HG03025 (cell line): ENCODE results near the gene NEK4.

ENCODE experiments used
- ATAC-seq: cut with Tn5 transposase; IDR thresholded peaks from one replicate; pipeline ENCODE4 v1.9.1; 2021; ENCODE audit warnings: mild to moderate bottlenecking, moderate library complexity; ENCODE audit not compliant: unreplicated experiment, low FRiP score

NEK4 gene

DNA sequence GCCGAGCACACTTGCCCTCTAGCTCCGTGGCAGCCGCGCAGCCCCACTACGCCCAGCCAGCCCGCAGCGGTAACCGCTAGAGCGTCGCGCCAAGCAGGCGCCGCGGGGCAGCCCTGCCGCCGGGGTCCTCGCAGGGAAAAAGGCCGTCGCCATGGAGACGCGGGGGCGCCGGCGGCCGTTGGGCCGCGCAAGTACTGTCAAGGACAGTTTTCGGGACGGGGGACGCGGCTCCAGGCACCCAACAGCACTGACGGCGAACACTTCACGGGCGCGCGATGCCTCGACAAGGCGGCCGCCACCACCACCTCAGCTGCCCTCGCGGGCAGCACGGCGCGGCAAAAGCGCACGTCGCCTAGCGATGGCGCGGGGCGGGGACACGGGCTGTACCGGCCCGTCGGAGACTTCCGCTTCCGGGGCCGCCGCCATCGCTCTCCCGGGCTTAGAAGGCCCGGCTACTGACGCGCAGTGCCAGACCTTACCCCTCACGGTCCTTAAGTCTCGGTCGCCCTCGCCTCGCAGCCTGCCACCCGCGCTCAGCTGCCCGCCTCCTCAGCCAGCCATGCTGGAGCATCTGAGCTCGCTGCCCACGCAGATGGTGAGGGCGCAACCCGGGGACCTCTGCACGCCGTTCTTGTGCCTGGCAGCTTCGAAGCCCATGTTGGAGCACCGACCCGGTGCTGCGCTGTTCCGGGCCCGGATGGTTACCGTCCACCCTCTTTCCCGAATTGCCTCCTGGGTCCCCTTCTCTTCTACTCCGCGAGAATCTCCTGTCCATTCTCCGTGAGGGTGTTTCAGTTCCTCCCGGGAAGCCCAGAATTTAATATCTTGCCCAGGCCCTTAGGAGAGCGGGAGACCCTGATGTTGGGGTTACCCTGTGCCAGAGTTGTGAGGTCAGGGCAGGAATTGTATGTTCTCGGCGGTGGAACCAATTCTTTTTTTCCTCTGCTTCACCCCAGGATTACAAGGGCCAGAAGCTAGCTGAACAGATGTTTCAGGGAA is 64.8 kb downstream of the NEK4 start, which contains the start of the genes GLT8D1 and SPCS1:
TSS of gene GLT8D1 (minus strand) at position 104 of the 999 bp plus-strand sequence. CDS start 5,331 bp downstream, outside the sequence.
TSS of gene SPCS1 (plus strand) at position 419 of the 999 bp plus-strand sequence. CDS start at position 560, 141 bp downstream.
- peak; percentile 68 for ATAC-seq

- no peak for ATAC-seq
Observed at GRCh38 chr3:52705438-52705687, 65.4 kb downstream of the NEK4 start.

DNA sequence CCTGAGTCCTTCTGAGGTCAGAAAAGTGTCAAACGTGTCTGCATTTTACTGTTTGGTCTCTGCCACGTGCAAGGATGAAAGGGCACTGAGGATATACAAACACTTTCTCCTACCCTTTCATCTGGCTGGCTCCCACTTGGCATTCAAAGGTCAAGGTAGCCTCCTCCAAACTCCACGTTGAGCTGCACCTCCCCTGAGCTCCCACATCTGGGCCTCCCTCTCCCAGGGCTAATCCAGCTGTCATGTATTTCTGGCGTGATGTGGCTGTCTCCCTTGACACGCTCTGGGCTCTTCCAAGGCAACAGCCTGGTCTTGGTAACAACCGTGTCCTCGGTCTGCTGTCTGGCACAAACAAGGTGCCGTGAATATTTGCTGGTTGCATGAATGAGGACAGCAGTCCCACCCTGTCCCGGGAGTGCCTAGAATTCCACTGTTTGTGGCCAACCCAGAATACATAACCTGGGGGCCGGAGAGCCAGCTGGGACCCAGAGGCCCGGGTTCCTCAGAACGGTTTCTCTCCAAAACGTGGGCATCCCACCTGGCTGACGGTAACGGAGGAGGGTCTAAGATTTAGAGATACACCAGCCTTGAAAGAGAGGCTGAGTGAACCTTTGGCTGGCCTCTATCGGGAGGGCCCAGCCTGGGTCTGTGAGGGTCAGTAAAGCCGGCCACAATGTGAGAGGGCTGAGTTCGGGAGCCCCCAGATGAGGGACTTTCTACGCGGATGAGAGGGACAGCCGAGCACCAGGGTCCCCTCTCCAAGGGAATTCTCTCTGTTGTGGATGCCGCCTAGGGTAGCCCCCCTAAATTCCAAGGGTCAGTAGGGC is 65.9 kb downstream of the NEK4 start:
- ATAC-seq = no peak

- no peak for ATAC-seq
Observed at GRCh38 chr3:52703341-52703740, 67.4 kb downstream of the NEK4 start.

DNA sequence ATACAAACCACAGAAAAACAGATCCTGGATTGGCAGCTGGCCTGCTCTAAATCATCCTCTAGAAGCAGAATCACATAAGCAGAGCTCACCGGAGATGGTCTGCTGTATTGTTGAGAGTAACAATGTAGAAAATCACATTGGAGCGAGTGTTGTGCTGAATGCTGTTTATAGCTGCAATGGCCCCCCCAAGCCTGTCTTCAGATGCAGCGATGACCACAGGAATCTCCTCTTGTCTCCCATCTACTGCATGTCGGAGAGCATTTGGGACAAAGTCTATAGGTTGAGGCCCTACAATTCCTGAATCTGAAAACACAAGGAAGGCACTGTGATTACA is 73.1 kb downstream of the NEK4 start:
- no peak for ATAC-seq

DNA sequence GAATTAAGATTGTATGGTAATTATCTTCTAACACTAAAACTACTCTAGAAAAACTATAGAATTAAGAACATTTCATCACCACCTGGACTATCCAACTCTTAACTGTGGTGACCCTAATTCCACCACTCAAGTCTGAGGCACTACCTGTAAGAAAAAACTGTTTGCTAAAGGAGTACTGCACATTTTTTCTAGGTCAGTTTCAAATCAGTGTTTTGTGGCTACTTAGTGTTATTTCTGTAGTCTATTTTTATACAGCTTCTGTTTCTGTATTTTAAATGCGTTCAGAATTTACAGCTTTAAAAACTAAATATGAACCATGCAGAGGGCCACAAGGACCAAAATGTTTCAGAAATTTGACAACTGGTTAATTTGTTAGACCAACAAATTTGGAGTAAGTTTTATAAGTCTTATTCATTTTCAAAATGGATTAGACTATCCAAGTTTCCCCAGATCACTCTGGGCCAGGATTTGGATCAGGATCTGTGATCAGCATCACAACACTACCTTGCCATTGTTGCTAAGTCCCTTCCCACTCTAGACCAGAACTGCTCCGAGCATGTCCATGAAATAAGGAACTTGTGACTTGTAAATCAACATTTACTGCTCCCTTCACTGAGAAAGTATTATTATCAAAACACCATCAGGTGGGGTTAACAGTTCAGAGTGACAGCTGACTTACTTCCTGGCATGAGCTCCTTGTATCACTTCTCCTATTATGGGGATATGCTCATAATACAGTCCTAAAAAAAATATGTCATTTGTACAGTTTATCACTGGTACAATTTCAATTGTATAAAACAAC is 73.7 kb downstream of the NEK4 start:
- no peak for ATAC-seq

- no peak for ATAC-seq
Observed at GRCh38 chr3:52695798-52696671, 74.7 kb downstream of the NEK4 start.

GRCh38 chr3:52694528-52695189 is 76.1 kb downstream of the NEK4 start:
- no peak for ATAC-seq

DNA sequence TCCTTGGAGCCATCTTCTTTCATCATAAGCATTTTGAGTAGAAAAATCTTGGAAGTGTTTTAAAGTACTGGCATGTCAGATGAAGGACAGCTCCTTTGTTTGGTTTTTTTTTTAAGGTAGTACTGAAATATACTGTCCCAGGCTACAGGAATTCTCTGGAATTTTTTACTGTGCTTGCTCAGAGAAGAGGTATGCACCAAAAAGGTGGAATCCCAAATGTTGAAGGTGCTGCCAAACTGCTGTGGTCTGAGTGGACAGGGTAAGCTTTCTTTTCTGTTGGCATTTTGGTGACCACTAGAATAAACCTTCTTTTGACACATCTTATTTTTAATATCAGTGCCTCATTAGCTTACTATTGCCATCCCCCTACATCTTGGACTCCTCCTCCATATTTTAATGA is 77.7 kb downstream of the NEK4 start:
- ATAC-seq = no peak

- no peak for ATAC-seq
Observed at GRCh38 chr3:52690560-52690959, 80.2 kb downstream of the NEK4 start.

- no peak for ATAC-seq
Observed at GRCh38 chr3:52689151-52689550, 81.6 kb downstream of the NEK4 start.

DNA sequence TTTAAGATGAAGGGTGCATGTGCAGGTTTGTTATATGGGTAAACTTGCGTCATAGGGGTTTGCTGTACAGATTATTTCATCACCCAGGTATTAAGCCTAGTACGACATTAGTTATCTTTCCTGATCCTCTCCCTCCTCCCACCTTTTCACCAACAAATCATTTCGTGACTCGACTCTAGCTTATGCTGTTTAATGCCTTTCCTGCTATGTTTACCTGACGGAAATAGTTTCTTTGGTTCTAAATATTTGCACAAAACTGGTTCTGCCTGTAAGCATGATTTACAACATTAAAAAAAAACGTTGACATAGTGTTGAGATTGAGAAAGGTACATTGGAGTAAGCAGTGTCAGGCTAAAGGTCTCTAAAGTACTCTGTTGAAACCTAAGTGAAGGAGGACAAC is 82.5 kb downstream of the NEK4 start:
- no peak for ATAC-seq

GRCh38 chr3:52685709-52686691 is 84.7 kb downstream of the NEK4 start, which contains the start of the genes GNL3 and PBRM1:
Gene GNL3 (plus strand): TSS chr3:52686032. CDS start chr3:52686093, 61 bp downstream.
Gene PBRM1 (minus strand): TSS chr3:52685913.
- peak; percentile 73 for ATAC-seq

DNA sequence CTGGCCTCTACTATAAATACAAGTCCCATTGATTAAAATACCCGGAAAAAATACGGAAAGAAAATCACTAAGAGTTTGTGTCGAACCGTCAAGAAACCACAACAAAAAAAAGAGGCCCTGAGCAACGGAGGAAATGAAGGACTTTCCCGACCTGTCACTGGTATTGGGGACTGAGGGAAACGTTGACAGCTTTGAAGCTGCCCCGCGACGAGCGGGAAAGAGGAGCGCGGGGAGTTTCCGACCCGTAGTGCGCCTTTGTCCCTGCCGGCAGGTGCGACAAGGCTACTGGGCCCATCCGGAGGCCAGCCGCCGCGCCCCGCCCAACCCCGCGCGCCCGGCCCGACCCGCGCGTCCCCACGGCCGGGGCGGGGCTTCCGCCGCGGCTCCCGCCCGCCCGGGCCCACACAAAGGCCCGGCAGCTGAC is 85.4 kb downstream of the NEK4 start:
- ATAC-seq = peak; percentile 76

GRCh38 chr3:52684184-52684583 is 86.6 kb downstream of the NEK4 start:
- no peak for ATAC-seq

DNA sequence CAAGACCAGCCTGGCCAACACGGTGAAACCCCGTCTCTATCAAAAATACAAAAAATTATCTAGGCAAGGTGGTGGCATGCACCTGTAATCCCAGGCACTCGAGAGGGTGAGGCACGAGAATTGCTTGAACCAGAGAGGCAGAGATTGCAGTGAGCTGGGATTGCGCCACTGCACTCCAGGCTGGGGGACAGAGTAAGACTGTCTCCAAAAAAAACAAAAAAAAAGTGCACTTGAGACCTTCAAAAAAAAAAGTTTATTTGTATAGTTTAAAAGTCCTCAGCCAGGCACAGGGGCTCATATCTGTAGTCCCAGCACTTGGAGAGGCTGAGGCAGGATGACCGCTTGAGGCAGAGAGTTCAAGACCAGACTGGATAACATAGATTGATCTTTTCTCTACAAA is 87.1 kb downstream of the NEK4 start:
- ATAC-seq = no peak

- no peak for ATAC-seq
Observed at GRCh38 chr3:52682016-52682415, 88.7 kb downstream of the NEK4 start.

GRCh38 chr3:52681596-52681995 is 89.1 kb downstream of the NEK4 start:
- ATAC-seq = no peak
